ENCODE measurements around the gene ABCC4.

The ABCC4 gene

GRCh38 chr13:95133498-95133897, 167.8 kb downstream of the ABCC4 start:
- H3K4me1 ChIP-seq (ENCODE audit: low read length): peaks cover 17% of the 10 kb centered on the region
- no peaks in the 10 kb centered on the region for H3K27me3 ChIP-seq (ENCODE audit: low read depth, low read length)
- no peaks in the 10 kb centered on the region for H3K36me3 ChIP-seq (replicated peaks; ENCODE audit: low read depth, low read length)
- no peak overlapping the region for H3K27ac ChIP-seq (ENCODE audit: low read length)
- H3K4me2 ChIP-seq (ENCODE audit: low read length): no peak overlapping the region
- TF ChIP-seq, protein P1, sequence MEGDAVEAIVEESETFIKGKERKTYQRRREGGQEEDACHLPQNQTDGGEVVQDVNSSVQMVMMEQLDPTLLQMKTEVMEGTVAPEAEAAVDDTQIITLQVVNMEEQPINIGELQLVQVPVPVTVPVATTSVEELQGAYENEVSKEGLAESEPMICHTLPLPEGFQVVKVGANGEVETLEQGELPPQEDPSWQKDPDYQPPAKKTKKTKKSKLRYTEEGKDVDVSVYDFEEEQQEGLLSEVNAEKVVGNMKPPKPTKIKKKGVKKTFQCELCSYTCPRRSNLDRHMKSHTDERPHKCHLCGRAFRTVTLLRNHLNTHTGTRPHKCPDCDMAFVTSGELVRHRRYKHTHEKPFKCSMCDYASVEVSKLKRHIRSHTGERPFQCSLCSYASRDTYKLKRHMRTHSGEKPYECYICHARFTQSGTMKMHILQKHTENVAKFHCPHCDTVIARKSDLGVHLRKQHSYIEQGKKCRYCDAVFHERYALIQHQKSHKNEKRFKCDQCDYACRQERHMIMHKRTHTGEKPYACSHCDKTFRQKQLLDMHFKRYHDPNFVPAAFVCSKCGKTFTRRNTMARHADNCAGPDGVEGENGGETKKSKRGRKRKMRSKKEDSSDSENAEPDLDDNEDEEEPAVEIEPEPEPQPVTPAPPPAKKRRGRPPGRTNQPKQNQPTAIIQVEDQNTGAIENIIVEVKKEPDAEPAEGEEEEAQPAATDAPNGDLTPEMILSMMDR (IDR thresholded peaks at IDR 0.05; ENCODE audit: low read depth, low read length): no peak
- TF ChIP-seq EZH2phosphoT487 (IDR thresholded peaks at IDR 0.05; ENCODE audit: low read depth): no peak
- H3K9ac ChIP-seq (ENCODE audit: low read length): no peak overlapping the region
- H4K20me1 ChIP-seq (ENCODE audit: insufficient read depth, low read length): no peaks in the 10 kb centered on the region
- H3K79me2 ChIP-seq (ENCODE audit: low read length): no peaks in the 10 kb centered on the region
- no peak overlapping the region for H2AFZ ChIP-seq (ENCODE audit: low read depth, low read length)
- no peaks in the 10 kb centered on the region for H3K9me3 ChIP-seq (ENCODE audit: insufficient read depth, low read length)
- H3K4me3 ChIP-seq (ENCODE audit: low read length): no peak overlapping the region

GRCh38 chr13:95129004-95129403, 172.2 kb downstream of the ABCC4 start:
- Histone ChIP-seq H3K27ac (ENCODE audit: low read length) (no peak overlapping the region), H3K27me3 (ENCODE audit: low read depth, low read length) (no peaks in the 10 kb centered on the region), H3K9ac (ENCODE audit: low read length) (no peak overlapping the region), H4K20me1 (ENCODE audit: insufficient read depth, low read length) (no peaks in the 10 kb centered on the region), H3K79me2 (ENCODE audit: low read length) (no peaks in the 10 kb centered on the region), H2AFZ (ENCODE audit: low read depth, low read length) (no peak overlapping the region), H3K4me1 (ENCODE audit: low read length) (no peaks in the 10 kb centered on the region), H3K9me3 (ENCODE audit: insufficient read depth, low read length) (no peaks in the 10 kb centered on the region), H3K36me3 (replicated peaks; ENCODE audit: low read depth, low read length) (no peaks in the 10 kb centered on the region), H3K4me3 (ENCODE audit: low read length) (no peak overlapping the region), H3K4me2 (ENCODE audit: low read length) (no peak overlapping the region)
- no peak for TF ChIP-seq EZH2phosphoT487 (IDR thresholded peaks at IDR 0.05; ENCODE audit: low read depth)

DNA sequence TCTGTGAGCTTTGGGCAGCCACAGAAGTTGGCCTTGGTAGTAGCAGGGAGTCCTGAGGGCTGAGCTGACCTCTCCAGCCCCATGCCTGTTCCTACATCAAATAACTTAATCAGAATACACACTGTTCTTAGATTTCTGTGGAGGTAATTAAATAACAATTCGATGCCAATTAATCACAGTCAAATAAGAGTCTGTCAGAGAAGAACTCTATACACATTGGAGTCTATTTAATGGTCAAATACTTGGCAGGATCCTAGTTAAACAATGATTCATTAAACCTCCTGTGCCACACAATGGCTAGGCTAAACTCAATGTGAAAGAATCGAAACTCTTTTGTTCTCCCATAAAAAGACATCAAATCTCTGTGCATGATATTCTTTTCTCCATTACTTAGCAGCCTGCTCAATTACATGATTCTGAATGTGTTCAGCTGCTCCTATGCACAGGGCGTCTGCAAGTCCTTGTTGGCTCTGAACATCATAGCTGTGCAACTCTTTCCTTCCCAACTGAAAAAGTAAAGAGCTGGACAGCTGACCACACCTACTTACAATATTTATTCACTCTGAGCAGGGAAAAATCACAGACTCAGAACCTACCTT, 173.1 kb downstream of the ABCC4 start:
- Histone ChIP-seq H3K4me3 (ENCODE audit: low read length) (no peak overlapping the region), H4K20me1 (ENCODE audit: insufficient read depth, low read length) (no peaks in the 10 kb centered on the region), H2AFZ (ENCODE audit: low read depth, low read length) (no peak overlapping the region), H3K4me1 (ENCODE audit: low read length) (no peaks in the 10 kb centered on the region), H3K79me2 (ENCODE audit: low read length) (no peaks in the 10 kb centered on the region), H3K9me3 (ENCODE audit: insufficient read depth, low read length) (no peaks in the 10 kb centered on the region), H3K36me3 (replicated peaks; ENCODE audit: low read depth, low read length) (no peaks in the 10 kb centered on the region), H3K9ac (ENCODE audit: low read length) (no peak overlapping the region), H3K4me2 (ENCODE audit: low read length) (no peak overlapping the region), H3K27me3 (ENCODE audit: low read depth, low read length) (no peaks in the 10 kb centered on the region), H3K27ac (ENCODE audit: low read length) (no peak overlapping the region)
- TF ChIP-seq, protein P1 (IDR thresholded peaks at IDR 0.05; ENCODE audit: low read depth, low read length): no peak
- TF ChIP-seq EZH2phosphoT487 (IDR thresholded peaks at IDR 0.05; ENCODE audit: low read depth): no peak

- TF ChIP-seq, protein P1 (IDR thresholded peaks at IDR 0.05; ENCODE audit: low read depth, low read length): no peak
- TF ChIP-seq EZH2phosphoT487 (IDR thresholded peaks at IDR 0.05; ENCODE audit: low read depth): no peak
- Histone ChIP-seq H3K27me3 (ENCODE audit: low read depth, low read length) (no peaks in the 10 kb centered on the region), H3K79me2 (ENCODE audit: low read length) (no peaks in the 10 kb centered on the region), H3K4me1 (ENCODE audit: low read length) (no peaks in the 10 kb centered on the region), H3K4me3 (ENCODE audit: low read length) (no peak overlapping the region), H3K9me3 (ENCODE audit: insufficient read depth, low read length) (no peaks in the 10 kb centered on the region), H3K36me3 (replicated peaks; ENCODE audit: low read depth, low read length) (no peaks in the 10 kb centered on the region), H3K9ac (ENCODE audit: low read length) (no peak overlapping the region), H2AFZ (ENCODE audit: low read depth, low read length) (no peak overlapping the region), H3K27ac (ENCODE audit: low read length) (no peak overlapping the region), H3K4me2 (ENCODE audit: low read length) (no peak overlapping the region), H4K20me1 (ENCODE audit: insufficient read depth, low read length) (no peaks in the 10 kb centered on the region)
Measured at GRCh38 chr13:95124959-95125358, 176.3 kb downstream of the ABCC4 start.
